GM18861 (cell line): Measurements from ENCODE around the gene AFF3.
"Not testable (repeated sequence)": the region's sequence is repeated elsewhere in the genome, so short reads cannot be mapped to it uniquely, and the experiment has no call there.

Experiments used
- ATAC-seq: cut with Tn5 transposase; IDR thresholded peaks from one replicate; pipeline ENCODE4 v1.9.1; 2021; ENCODE audit not compliant: unreplicated experiment

AFF3 gene

GRCh38 chr2:100146657-100146960 is 4.2 kb upstream of the AFF3 start:
- ATAC-seq = no peak

- no peak for ATAC-seq
These were observed 3.7 kb upstream of the AFF3 start for GRCh38 chr2:100145893-100146656.

- ATAC-seq = no peak
These were observed 896 bp upstream of the AFF3 start for GRCh38 chr2:100143286-100143685.

- no peak for ATAC-seq
These were observed 484 bp downstream of the AFF3 start for GRCh38 chr2:100141906-100142305.

GRCh38 chr2:100140582-100140981 is 1.8 kb downstream of the AFF3 start:
- no peak for ATAC-seq

- ATAC-seq = no peak
These were observed 4.4 kb downstream of the AFF3 start for GRCh38 chr2:100137866-100138570.

GRCh38 chr2:100137318-100137717 is 5.1 kb downstream of the AFF3 start:
- ATAC-seq = no peak

- ATAC-seq = no peak
These were observed 6.1 kb downstream of the AFF3 start for GRCh38 chr2:100136310-100136709.

- ATAC-seq = no peak
These were observed 7.0 kb downstream of the AFF3 start for GRCh38 chr2:100135415-100135814.

- ATAC-seq = no peak
These were observed 11.6 kb downstream of the AFF3 start for GRCh38 chr2:100130595-100131391.

- no peak for ATAC-seq
These were observed 15.4 kb downstream of the AFF3 start for GRCh38 chr2:100126897-100127401.

- no peak for ATAC-seq
These were observed 16.2 kb downstream of the AFF3 start for GRCh38 chr2:100126201-100126600.

- no peak for ATAC-seq
These were observed 16.8 kb downstream of the AFF3 start for GRCh38 chr2:100125626-100126025.

GRCh38 chr2:100124761-100125160 is 17.6 kb downstream of the AFF3 start:
- ATAC-seq = no peak

GRCh38 chr2:100121124-100121718 is 21.2 kb downstream of the AFF3 start:
- no peak for ATAC-seq

GRCh38 chr2:100119235-100119634 is 23.2 kb downstream of the AFF3 start:
- no peak for ATAC-seq

- ATAC-seq = no peak
These were observed 28.4 kb downstream of the AFF3 start for GRCh38 chr2:100113990-100114433.

GRCh38 chr2:100110614-100111000 is 31.8 kb downstream of the AFF3 start:
- no peak for ATAC-seq

- no peak for ATAC-seq
These were observed 32.3 kb downstream of the AFF3 start for GRCh38 chr2:100109986-100110613.

- ATAC-seq = not testable (repeated sequence)
These were observed 33.8 kb downstream of the AFF3 start for GRCh38 chr2:100108648-100109020.
